Stimulated activated CD4-positive, alpha-beta T cell treated with anti-CD3 and anti-CD28 coated beads, Interleukin-4, amount 100 ng/mL, for 1 hour (primary cell): ENCODE results near the gene CEP131.

ENCODE experiments used
- DNase-seq: peaks from one replicate; pipeline ENCODE4 v3.0.0-alpha.2; 2020

The CEP131 gene

DNA sequence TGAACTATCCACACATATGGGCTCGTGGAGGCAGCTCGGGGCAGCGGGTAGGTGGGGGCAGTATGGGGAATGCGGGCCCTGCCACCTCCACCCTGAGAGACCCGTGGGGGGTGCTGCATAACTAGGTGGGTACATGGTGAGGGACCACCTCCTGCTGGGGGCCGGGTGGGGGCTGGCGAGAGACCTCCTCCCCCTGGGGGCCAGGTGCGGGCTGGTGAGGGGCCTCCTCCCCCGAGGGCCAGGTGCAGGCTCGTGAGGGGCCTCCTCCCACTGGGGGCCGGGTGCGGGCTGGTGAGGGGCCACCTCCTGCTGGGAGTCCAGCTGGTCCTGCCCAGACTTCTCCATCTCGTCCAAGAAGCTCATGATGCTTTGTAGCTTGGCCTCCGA lies 25.4 kb downstream of the CEP131 start:
- no peak for DNase-seq

DNA sequence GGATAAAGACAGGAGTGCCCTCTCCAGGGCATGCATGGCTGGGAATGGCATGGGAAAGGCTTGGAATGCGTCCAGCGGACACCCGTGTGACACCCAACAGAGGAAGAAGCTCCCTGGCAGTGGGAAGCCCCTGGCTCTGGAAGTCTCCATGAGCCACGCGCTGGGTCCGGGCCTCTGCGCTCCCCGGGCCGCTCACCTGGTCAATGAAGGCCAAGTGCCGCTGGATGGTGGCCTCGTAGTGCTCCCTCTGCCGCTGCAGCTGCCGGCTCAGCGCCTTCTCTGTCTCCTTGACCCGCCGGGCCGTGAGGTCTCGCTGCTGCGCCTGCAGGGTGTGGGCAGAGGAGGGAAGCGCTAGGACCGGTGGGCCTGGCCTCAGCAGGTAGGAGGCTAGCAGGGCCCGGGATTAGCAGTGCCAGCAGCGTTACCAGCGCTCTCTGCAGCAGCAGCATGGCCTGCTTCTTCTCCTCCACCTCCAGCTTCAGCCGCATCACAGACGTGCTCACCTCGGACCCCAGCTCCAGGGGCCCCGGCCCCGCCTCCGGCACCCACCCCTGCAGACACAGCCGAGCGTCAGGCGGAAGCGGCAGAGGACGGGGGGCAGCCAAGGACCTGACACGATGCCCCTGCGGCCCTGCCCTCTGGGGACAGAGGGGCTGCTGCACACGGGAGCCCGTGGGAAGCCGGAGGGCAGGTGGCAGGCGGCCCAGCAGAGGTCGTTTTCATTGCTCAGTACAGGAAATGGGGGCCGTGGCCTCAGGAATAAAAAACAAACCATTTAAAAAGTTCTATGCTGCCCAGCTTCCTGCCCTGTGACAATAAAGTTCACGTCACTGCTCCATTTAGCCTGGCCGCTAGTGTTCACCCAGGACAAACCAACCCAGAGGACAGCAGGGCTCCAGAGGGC lies 26.0 kb downstream of the CEP131 start:
- no peak for DNase-seq

DNA sequence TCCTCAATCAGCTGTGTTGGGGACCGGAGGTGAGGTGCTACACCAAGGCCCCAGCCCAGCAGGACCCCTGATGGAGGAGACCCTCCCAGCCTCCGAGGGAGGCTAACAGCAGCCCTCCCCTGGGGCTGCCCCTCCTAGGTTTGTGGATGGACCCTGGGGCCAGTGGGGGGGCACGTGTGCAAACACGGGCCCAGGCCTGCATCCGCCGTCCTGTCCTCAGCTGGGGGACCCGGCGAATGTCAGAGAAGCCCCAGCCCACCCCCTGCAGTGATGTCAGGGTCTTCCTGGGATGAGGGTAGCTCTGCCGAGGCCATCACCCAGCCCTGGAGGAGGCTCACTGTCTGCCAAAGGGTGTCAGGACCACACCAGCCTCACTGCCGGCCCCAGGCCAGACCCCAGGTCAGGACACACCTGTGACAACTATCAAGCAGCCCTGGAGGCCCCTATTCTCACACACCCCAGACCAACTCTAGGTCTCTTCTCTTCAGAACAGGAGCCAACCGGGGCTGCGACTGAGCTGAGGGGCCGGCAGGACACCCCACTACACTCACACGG lies 26.7 kb downstream of the CEP131 start:
- no peak for DNase-seq

- DNase-seq: no peak
Measured at GRCh38 chr17:81194941-81195901, 27.5 kb downstream of the CEP131 start.

DNA sequence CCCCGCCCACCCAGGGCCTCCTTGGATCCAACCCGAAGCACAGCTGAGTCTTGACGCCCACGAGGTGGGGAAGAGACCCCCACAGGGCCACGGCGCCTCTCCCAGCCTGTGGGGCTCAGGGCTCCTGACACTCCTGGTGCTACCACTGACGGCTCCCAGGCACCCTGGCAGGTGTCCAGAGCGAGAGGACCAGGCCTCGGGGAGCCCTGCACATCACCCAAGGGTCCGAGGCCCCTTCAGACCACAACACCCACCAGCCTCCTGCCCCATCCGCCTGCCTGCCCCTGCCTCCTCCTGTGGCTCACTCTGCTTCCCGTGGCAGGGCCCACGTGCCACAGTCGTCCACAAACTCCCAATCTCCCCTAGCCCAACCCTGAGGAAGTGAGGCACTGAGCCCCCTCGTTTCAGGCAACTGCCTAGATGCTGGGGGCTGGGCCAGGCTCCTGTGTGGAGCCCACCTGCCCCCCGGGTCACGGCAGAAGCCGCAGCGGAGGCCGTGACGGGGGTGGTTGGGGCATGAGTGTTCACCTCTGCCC lies 28.5 kb downstream of the CEP131 start:
- DNase-seq: no peak

DNA sequence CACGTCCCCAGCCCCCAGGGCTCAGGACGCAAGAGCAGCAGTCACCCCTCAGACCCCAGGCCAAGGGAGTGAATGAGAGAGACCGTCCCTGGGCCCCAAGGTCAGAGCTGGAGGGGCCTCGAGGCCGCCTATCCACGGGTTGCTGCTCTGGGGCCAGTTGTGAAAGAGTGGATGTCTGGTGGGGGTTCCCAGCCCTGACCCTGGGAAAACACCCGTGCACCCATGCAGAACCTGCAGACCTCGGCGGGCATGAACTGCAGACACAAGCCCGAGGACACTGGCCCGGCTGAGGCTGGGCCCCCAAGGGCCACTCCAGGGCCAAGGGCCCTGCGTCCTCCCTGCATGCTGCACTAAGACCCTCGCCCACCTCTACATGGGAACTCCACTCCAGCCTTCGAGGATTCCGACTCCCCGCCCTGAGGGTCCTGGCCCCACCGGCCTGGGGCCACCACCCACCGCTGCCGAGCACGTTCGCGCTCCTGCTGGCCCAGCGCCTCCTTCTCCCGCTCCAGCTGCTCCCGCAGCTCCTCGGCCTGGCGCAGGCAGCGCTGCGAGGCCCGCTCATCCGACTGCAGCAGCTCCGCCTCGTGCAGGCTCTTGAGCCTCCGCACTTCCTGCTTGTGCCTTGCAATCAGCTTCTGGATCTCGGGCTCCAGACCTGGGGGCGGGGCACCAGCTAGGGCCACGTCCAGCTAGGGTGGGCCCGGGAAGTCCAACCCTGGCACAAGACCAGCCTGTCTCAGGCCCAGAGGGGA lies 29.1 kb downstream of the CEP131 start:
- no peak for DNase-seq

- no peak for DNase-seq
Measured at GRCh38 chr17:81193051-81193410, 29.7 kb downstream of the CEP131 start.

DNA sequence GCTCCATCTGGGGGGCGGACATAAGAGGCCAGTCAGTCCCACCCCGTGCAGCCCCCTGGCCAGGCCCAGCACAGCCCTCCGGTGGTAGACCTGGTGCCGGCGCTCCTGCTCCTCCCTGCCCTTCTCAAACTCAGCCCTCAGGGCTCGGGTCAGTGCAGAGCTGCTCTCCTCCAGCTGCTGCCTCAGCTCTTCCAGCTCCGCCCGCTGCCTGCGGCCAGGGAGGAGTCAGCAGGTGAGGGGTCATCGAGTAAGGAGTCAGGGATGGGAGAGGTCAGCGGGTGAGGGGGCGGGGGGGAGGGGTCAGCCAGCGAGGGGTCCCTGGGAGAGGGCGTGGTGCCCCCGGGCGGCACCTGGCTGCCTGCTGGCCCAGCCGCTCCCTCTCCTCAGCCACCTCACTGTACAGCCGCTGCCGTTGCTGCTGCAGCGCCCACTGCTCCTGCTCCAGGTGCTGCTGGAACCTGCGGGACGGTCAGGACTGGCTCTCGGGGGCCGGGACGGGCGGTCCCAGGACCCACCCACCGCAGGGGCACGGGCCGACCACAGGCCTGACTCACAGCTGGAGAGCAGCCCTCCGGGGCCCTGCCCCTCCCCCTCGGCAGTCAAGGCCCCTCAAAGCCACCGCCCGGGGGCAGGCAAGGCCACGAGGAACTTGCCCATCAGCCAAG lies 30.2 kb downstream of the CEP131 start:
- DNase-seq: no peak

DNA sequence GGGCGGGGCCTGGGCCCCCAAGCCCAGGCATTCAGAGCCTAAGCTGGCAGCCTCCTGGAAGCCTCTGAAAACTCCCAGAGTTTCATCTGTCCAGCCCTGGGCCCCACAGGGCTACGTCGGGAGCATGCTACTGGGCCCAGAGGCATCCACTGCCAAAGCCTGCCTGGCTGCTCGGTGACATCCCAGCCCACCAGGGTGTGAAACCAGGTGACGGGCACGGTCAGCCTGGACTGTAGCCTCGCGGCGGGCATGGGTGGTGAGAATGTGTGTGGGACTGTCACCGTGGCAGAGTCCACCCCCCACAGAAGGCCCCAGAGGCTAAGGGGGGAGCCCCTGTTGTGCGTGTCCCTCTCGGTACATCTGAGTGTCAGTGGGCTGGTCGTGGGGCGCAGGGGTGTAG lies 31.1 kb downstream of the CEP131 start:
- no peak for DNase-seq

- DNase-seq: no peak
Measured at GRCh38 chr17:81191116-81191515, 31.6 kb downstream of the CEP131 start.

DNA sequence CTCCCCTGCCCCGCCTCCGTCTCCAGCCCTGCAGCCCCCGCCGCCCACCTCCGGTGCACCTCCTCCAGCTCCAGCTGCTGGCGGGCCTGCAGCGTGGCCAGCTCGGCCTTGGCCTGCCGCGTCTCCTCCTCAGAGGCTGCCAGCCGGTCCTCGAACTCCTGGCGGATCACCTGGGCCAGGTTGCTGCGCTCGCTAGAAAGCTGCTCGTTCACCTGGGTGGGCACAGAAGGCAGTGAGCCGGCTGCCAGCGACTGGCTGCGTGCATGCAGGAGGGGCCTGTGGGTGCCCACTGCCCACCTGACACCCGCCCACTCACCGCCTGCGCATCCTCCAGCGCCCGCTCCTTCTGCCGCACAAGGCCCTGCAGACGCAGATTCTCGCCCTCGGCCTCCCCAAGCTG lies 32.2 kb downstream of the CEP131 start:
- DNase-seq: no peak

DNA sequence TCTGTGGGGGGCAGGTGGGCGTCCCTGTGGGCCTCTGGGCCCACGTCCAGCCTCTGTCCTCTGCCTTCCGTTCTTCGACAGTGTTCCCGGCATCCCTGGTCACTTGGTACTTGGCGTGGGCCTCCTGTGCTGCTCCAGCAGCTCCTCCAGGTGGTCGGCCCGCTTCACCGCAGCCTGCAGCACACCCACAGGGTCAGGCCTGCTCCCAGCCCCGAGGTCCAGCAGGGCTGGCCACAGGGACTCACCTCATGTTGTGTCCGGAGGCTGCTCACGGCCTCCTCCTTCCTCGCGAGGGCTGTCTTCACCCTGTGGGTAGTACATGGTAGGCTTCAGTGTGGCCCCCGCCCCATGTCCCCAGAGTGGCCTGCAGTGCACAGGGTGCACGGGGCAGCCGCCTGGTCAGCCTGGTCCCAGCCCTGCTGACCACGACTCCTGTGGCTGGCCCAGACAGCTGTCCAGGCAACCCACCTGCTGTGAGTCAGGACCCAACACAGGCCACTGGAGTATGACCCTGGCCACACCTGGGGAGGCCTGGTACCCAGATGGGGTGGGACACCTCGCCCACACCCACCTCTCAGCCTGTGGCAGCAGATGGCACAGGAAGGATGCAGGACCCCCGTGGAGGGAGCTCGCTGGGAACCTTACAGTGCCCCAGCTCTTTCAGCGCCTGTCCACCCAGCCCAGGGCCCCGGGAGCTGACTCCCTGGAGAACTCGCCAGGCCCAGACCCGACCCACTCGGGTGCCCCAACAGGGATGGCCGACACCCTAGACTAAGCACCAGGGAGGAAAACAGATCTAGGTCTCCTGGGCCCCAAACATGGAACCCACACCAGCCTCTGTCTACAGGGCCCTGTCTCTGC lies 32.9 kb downstream of the CEP131 start:
- no peak for DNase-seq

DNA sequence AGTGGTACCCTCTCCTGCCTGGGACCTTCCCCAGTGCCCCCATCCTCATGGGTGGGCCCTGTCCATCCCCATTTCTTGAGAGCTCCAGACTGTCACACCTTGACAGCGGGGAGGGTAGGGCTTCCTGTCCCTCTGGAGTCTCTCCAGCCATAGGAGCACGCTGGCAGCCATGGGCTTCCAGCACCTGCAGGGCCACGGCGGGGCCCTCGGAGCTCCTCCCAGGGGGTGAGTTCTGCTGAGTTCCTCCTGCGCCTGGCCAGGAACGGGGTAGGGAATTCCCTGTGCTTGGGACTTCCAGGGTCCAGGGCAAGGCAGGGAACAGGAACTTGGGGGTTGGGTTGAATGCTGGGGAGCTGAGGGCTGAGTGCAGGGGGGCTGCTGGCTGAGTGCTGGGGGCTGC lies 33.7 kb downstream of the CEP131 start:
- no peak for DNase-seq

DNA sequence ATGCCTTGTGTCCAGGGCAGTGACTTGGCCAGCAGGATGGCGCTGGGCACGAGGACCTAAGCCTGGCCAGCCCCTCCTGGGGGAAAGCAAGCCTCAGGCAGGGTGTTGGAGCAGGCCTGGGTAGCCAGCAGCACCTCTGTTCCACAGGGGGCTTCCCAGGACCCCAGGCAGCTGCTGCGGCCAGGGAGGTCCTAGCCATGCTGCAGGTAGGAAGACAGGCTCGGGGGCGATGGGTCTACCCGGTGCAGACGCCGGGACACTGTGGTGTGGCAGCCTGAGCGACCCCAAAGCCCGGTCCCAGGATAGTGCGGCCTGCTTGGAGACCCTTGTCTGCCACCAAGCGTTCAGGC lies 34.3 kb downstream of the CEP131 start:
- DNase-seq: no peak

DNA sequence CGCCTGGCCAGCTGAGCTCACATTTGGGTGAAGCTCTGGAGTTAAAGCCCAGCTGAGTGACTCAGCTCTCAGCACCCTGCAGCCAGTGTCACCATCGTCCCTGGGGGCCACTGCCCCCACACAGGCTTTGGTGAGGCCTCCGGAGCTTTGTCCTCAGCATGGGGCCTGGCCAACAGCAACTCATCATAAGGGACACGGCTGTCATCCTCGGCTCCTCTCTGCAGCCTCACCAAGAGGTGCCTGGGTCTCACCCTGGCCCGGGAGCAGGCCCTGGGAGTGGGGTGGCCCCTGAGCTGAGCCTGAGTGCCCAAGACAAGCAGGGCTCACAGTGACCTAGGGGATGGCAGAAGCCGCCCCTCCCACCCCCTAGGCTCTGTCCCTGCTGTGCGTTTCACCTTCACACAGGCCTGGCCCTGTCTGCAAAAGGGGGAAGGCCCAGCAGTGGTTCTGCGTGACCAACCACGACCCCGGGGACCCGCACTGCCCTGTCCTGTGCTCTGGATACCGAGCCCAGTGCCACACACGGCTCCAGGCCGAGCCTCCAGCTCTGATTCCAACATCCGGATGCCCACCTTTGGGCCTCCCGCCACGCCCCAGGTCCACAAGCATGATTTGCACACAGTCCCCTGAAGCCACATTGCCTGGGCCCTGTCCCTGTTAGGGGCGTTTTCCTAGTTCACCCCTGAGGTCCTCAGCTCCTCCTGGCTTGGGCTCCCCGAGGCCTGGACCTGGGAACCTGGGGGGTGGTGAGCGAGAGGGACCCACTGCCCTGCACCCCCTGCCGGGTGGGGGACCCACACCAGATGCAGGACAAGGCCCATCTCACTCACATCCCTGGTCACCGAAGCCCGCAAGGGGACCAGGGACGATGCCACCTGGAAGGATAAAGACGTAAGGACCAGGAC lies 34.9 kb downstream of the CEP131 start:
- no peak for DNase-seq

DNA sequence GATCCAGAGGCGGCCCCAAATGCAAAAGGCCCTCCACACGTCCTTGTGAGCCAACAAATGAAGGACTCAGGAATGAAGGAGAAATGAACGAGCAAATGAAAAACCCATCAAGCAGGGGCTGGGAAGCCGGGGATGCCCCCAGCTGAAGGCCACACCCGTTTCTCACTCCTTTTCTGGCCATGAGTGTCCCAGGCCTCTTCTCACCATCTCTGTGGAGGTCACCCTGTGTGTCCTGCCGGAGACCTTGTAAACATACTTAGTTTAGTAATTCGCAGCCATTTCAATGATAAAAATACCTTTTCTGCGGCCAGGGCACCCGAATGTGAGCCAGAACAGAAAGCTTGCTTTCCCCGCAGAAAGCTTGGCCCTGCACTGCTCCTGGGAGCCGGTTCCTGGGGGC lies 35.6 kb downstream of the CEP131 start:
- no peak for DNase-seq

DNA sequence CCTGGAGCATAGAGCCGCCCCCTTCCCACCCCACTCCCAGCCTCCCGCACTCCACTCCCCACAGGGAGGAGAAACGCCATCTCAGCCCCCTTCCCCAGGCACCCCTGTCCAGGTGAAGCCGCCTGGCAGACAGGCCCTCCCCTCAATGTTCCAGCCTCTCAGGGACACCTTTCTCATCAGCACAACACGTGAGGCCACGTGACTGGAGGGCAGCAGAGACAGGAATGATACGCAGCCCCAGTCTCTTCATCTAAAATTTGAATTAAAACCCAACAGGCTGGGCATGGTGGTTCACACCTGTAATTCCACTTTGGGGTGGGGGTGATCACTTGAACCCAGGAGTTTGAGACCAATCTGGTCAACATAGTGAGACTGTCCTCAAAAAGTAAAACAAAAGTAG lies 36.6 kb downstream of the CEP131 start:
- no peak for DNase-seq

DNA sequence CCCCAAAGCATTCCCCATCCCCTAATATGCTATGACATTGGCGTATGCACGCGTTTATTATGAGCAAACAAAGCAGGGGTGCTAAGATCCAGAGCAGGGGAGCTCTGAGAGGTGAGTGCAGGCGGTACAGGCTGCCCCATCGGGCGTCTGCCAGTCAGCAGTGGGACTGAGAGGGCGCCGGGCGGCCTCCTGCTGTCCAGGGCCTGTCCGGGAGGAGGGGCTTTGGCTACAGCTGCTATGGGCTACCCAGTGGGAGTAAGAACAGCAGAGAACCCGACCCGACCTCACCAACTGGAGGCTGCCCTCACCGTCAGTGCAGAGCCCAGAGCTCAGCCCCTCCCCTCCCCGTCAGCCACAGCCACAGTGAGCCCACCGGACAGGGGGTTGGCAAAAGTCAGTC lies 38.2 kb downstream of the CEP131 start:
- no peak for DNase-seq

GRCh38 chr17:81183807-81184206 lies 39.0 kb downstream of the CEP131 start:
- no peak for DNase-seq

DNA sequence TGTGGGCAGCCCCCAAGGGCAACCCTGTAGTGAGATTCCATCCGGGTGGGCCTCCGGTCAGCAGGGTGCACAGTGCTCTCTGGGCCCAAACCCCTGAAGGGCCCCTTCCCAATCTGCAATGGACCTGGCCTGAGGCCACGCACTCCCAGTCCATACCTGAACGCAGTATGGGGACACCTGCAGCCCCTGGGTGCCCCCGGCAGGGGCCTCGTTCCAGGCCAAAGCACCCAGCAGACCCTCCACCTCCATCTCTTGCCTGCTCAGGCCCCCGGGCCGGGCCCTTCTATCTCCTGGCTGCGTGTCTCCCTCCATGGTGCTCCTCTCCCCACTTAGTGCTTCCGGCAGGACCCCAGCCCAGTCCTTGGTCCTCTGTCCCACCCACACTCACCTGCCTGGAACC lies 39.4 kb downstream of the CEP131 start:
- DNase-seq: no peak
